Ishikawa (cell line): ENCODE measurements around the gene NR2C2AP.

Source experiments
- CEBPB ChIP-seq: IDR thresholded peaks from 2 replicates; pipeline ENCODE4 v1.6.1; 2012
- CREB1 ChIP-seq: IDR thresholded peaks from 2 replicates; pipeline ENCODE4 v1.6.1; 2012; ENCODE audit warnings: low read depth
- EGR1 ChIP-seq: IDR thresholded peaks from 2 replicates; pipeline ENCODE4 v1.6.1; 2012
- EP300 ChIP-seq: IDR thresholded peaks from 2 replicates; pipeline ENCODE4 v1.6.1; 2012; ENCODE audit warnings: borderline replicate concordance
- FOXM1 ChIP-seq: IDR thresholded peaks from 2 replicates; pipeline ENCODE4 v1.6.1; 2012; ENCODE audit warnings: low read depth, borderline replicate concordance
- MAX ChIP-seq: IDR thresholded peaks from 2 replicates; pipeline ENCODE4 v1.6.1; 2012
- NFIC ChIP-seq: IDR thresholded peaks from 2 replicates; pipeline ENCODE4 v1.6.1; 2012
- RAD21 ChIP-seq: IDR thresholded peaks from 2 replicates; pipeline ENCODE4 v1.6.1; 2012; ENCODE audit warnings: low read depth
- REST ChIP-seq: IDR thresholded peaks from 2 replicates; pipeline ENCODE4 v1.6.1; 2012; ENCODE audit warnings: low read depth, mild to moderate bottlenecking
- TAF1 ChIP-seq: IDR thresholded peaks from 2 replicates; pipeline ENCODE4 v1.6.1; 2012; ENCODE audit warnings: low read depth, mild to moderate bottlenecking
- TCF12 ChIP-seq: IDR thresholded peaks from 2 replicates; pipeline ENCODE4 v1.6.1; 2012; ENCODE audit warnings: low read depth
- TEAD4 ChIP-seq: IDR thresholded peaks from 2 replicates; pipeline ENCODE4 v1.6.1; 2012
- USF1 ChIP-seq: IDR thresholded peaks from 2 replicates; pipeline ENCODE4 v1.6.1; 2012
- YY1 ChIP-seq: IDR thresholded peaks from 2 replicates; pipeline ENCODE4 v1.6.1; 2012; ENCODE audit warnings: low read depth
- ZBTB7A ChIP-seq: IDR thresholded peaks from 2 replicates; pipeline ENCODE4 v1.6.1; 2012; ENCODE audit warnings: low read depth

The NR2C2AP gene

GRCh38 chr19:19223060-19223459 is 19.8 kb upstream of the NR2C2AP start:
- TF ChIP-seq TEAD4 (no peak), CREB1 (no peak), EGR1 (no peak), MAX (no peak), TAF1 (no peak), FOXM1 (no peak), REST (no peak), EP300 (no peak), USF1 (no peak), TCF12 (no peak), NFIC (no peak)

- TF ChIP-seq TCF12 (no peak), ZBTB7A (no peak), NFIC (no peak), TEAD4 (no peak), CEBPB (no peak), RAD21 (no peak), EGR1 (no peak), EP300 (no peak), USF1 (no peak), TAF1 (no peak), YY1 (no peak), MAX (no peak), FOXM1 (no peak)
These were observed 15.7 kb upstream of the NR2C2AP start for GRCh38 chr19:19218911-19219310.

GRCh38 chr19:19217099-19217498 is 13.9 kb upstream of the NR2C2AP start:
- TF ChIP-seq FOXM1 (no peak), USF1 (no peak), ZBTB7A (no peak), CREB1 (no peak), TEAD4 (no peak), RAD21 (peak; percentile 34), EP300 (no peak), EGR1 (no peak)

- TF ChIP-seq REST (no peak), ZBTB7A (no peak), USF1 (no peak)
These were observed 12.6 kb upstream of the NR2C2AP start for GRCh38 chr19:19215792-19216191.

- TF ChIP-seq FOXM1 (no peak), EGR1 (no peak), USF1 (no peak), TAF1 (no peak), REST (peak; percentile 97), YY1 (no peak), TCF12 (no peak), ZBTB7A (peak; percentile 68; the same call in 1 of the 2 replicates), MAX (peak; percentile 57; the same call in 1 of the 2 replicates), EP300 (no peak)
These were observed 11.7 kb upstream of the NR2C2AP start for GRCh38 chr19:19214892-19215291.
